ENCODE data around the gene PPP3CA. TPM values are rescaled to one million over a fixed set of nuclear protein-coding genes. Genes with fewer than 3 reads are reported as not detected.

PPP3CA gene
- total and polyA plus RNA-seq, 8 donors = 38.8 to 58.6 (median 54.8) TPM

- no peaks in the 10 kb centered on the region for H3K9me3 ChIP-seq
- TF ChIP-seq, protein P1, sequence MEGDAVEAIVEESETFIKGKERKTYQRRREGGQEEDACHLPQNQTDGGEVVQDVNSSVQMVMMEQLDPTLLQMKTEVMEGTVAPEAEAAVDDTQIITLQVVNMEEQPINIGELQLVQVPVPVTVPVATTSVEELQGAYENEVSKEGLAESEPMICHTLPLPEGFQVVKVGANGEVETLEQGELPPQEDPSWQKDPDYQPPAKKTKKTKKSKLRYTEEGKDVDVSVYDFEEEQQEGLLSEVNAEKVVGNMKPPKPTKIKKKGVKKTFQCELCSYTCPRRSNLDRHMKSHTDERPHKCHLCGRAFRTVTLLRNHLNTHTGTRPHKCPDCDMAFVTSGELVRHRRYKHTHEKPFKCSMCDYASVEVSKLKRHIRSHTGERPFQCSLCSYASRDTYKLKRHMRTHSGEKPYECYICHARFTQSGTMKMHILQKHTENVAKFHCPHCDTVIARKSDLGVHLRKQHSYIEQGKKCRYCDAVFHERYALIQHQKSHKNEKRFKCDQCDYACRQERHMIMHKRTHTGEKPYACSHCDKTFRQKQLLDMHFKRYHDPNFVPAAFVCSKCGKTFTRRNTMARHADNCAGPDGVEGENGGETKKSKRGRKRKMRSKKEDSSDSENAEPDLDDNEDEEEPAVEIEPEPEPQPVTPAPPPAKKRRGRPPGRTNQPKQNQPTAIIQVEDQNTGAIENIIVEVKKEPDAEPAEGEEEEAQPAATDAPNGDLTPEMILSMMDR (IDR thresholded peaks at IDR 0.05) = no peak
- no peaks in the 10 kb centered on the region for H3K27me3 ChIP-seq
- H3K4me3 ChIP-seq = no peak overlapping the region
- intact Hi-C loops (cut with DNase I) = no loop called here
- DNase-seq = no peak
- ATAC-seq = peak; percentile 45
- peaks cover 5 to 72% of the 10 kb centered on the region in 2 donors for H3K4me1 ChIP-seq
- H3K27ac ChIP-seq = peak overlapping the region in 1 of 2 donors; percentile 53
- no peaks in the 10 kb centered on the region for H3K36me3 ChIP-seq
Observed at GRCh38 chr4:101288365-101289145, 58.8 kb downstream of the PPP3CA start.

DNA sequence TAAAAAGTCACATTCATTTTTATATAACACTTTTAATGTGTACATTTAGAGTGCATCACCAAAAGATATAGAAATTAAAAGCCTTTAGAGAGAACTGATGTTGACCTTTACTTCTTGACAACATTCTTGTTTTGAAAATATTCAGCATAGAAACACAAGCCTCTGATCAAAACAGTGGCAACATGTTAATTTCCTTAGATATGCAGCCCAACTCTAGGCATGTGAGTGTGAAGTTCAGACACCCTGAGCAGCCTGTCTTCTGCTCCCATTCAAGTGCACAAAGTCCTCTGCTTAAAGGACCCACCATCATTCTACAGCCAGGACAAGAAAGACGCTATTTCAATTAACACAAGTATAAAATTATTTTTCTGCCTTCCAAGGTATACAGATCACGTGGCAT, 60.0 kb downstream of the PPP3CA start:
- H3K4me1 ChIP-seq = peaks cover 5 to 84% of the 10 kb centered on the region in 2 donors
- no peaks in the 10 kb centered on the region for H3K27me3 ChIP-seq
- DNase-seq = no peak
- H3K9me3 ChIP-seq = no peaks in the 10 kb centered on the region
- H3K4me3 ChIP-seq = no peak overlapping the region
- peak; percentile 22 for ATAC-seq
- intact Hi-C loops (cut with DNase I) = no loop called here
- no peak overlapping the region for H3K27ac ChIP-seq
- TF ChIP-seq, protein P1 (IDR thresholded peaks at IDR 0.05) = no peak
- no peaks in the 10 kb centered on the region for H3K36me3 ChIP-seq

GRCh38 chr4:101286663-101287062, 60.7 kb downstream of the PPP3CA start:
- no peak for ATAC-seq
- TF ChIP-seq, protein P1 (IDR thresholded peaks at IDR 0.05) = no peak
- intact Hi-C loops (cut with DNase I) = no loop called here
- H3K36me3 ChIP-seq = no peaks in the 10 kb centered on the region
- H3K27me3 ChIP-seq = no peaks in the 10 kb centered on the region
- no peaks in the 10 kb centered on the region for H3K9me3 ChIP-seq
- no peak overlapping the region for H3K27ac ChIP-seq
- DNase-seq = no peak
- H3K4me1 ChIP-seq = peaks cover 5 to 87% of the 10 kb centered on the region in 2 donors
- no peak overlapping the region for H3K4me3 ChIP-seq

DNA sequence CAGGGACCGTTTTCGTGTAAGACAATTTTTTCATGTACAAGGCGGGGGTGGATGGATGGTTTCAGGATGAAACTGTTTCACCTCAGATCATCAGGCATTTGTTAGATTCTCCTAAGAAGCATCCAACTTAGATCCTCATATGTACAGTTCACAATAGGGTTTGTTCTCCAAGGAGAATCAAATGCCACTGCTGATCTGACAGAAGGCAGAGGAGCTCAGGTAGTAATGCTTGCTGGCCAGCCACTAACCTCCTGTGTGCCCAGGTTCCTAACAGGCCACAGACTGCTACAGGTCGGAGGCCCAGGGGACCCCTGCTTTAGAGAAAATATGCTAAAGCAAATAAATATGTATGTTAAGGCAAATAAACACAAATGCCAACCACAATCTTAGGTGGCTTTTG, 61.3 kb downstream of the PPP3CA start:
- no peaks in the 10 kb centered on the region for H3K27me3 ChIP-seq
- ATAC-seq (no peak), DNase-seq (no peak)
- no peaks in the 10 kb centered on the region for H3K9me3 ChIP-seq
- intact Hi-C loops (cut with DNase I) = no loop called here
- no peaks in the 10 kb centered on the region for H3K36me3 ChIP-seq
- H3K27ac ChIP-seq = no peak overlapping the region
- TF ChIP-seq, protein P1 (IDR thresholded peaks at IDR 0.05) = no peak
- no peak overlapping the region for H3K4me3 ChIP-seq
- peaks cover 5 to 82% of the 10 kb centered on the region in 2 donors for H3K4me1 ChIP-seq

GRCh38 chr4:101284546-101284945, 62.8 kb downstream of the PPP3CA start:
- no peaks in the 10 kb centered on the region for H3K27me3 ChIP-seq
- no peaks in the 10 kb centered on the region for H3K9me3 ChIP-seq
- ATAC-seq (peak; percentile 19), DNase-seq (no peak)
- H3K4me3 ChIP-seq = no peak overlapping the region
- H3K4me1 ChIP-seq = peaks cover 5 to 79% of the 10 kb centered on the region in 2 donors
- intact Hi-C loops (cut with DNase I) = no loop called here
- TF ChIP-seq, protein P1 (IDR thresholded peaks at IDR 0.05) = no peak
- peak overlapping the region in 1 of 2 donors; percentile 41 for H3K27ac ChIP-seq
- H3K36me3 ChIP-seq = no peaks in the 10 kb centered on the region
